ENCODE results near the gene CNKSR3. TPM values are rescaled to one million over a fixed set of nuclear protein-coding genes. Genes with fewer than 3 reads are reported as not detected.

Gene CNKSR3
- total RNA-seq, 4 donors from 2014 or later, result 4.5 to 7.8 (median 7.0) TPM

- intact Hi-C loops (cut with DNase I), result no loop called here
- Histone ChIP-seq H3K27ac (no peak overlapping the region), H3K27me3 (no peaks in the 10 kb centered on the region), H3K4me3 (replicated peaks in 1 of 3) (no peak overlapping the region), H3K9me3 (no peaks in the 10 kb centered on the region), H3K4me1 (no peaks in the 10 kb centered on the region), H3K36me3 (no peaks in the 10 kb centered on the region)
- TF ChIP-seq POLR2A (IDR thresholded peaks at IDR 0.05) (no peak), CTCF (IDR thresholded peaks at IDR 0.05) (no peak)
- no peak for DNase-seq
- 80% methylated on average over 7 of the region's 7 CpGs for WGBS, 2 donors
These were observed 25.8 kb upstream of the CNKSR3 start for GRCh38 chr6:154536255-154536654.

GRCh38 chr6:154535851-154536250 is 25.4 kb upstream of the CNKSR3 start:
- Histone ChIP-seq H3K9me3 (no peaks in the 10 kb centered on the region), H3K27ac (no peak overlapping the region), H3K27me3 (no peaks in the 10 kb centered on the region), H3K4me3 (replicated peaks in 1 of 3) (no peak overlapping the region), H3K4me1 (no peaks in the 10 kb centered on the region), H3K36me3 (no peaks in the 10 kb centered on the region)
- intact Hi-C loops (cut with DNase I), result no loop called here
- DNase-seq, result no peak
- 86 to 90% methylated on average over 2 of the region's 2 CpGs for WGBS, 2 donors
- TF ChIP-seq POLR2A (IDR thresholded peaks at IDR 0.05) (no peak), CTCF (IDR thresholded peaks at IDR 0.05) (no peak)

GRCh38 chr6:154535147-154535546 is 24.7 kb upstream of the CNKSR3 start:
- H3K27ac ChIP-seq, result no peak overlapping the region
- H3K27me3 ChIP-seq, result no peaks in the 10 kb centered on the region
- H3K4me1 ChIP-seq, result no peaks in the 10 kb centered on the region
- no peak overlapping the region for H3K4me3 ChIP-seq (replicated peaks in 1 of 3)
- TF ChIP-seq POLR2A (IDR thresholded peaks at IDR 0.05) (no peak), CTCF (IDR thresholded peaks at IDR 0.05) (no peak)
- H3K36me3 ChIP-seq, result no peaks in the 10 kb centered on the region
- no peak for DNase-seq
- intact Hi-C loops (cut with DNase I), result no loop called here
- no peaks in the 10 kb centered on the region for H3K9me3 ChIP-seq
- 92 to 96% methylated on average over 3 of the region's 3 CpGs for whole genome bisulfite sequencing, 2 donors

- TF ChIP-seq CTCF (IDR thresholded peaks at IDR 0.05) (no peak), POLR2A (IDR thresholded peaks at IDR 0.05) (no peak)
- Histone ChIP-seq H3K27ac (no peak overlapping the region), H3K36me3 (no peaks in the 10 kb centered on the region), H3K9me3 (no peaks in the 10 kb centered on the region), H3K4me3 (replicated peaks in 1 of 3) (no peak overlapping the region), H3K27me3 (no peaks in the 10 kb centered on the region), H3K4me1 (no peaks in the 10 kb centered on the region)
- intact Hi-C loops (cut with DNase I), result no loop called here
- 93 to 98% methylated on average over 2 of the region's 2 CpGs for WGBS, 2 donors
- DNase-seq, result no peak
These were observed 24.0 kb upstream of the CNKSR3 start for GRCh38 chr6:154534531-154534930.

- DNase-seq, result no peak
- WGBS, 2 donors, result 93% methylated on average over 4 of the region's 4 CpGs
- H3K9me3 ChIP-seq, result no peaks in the 10 kb centered on the region
- H3K4me1 ChIP-seq, result no peaks in the 10 kb centered on the region
- H3K4me3 ChIP-seq (replicated peaks in 1 of 3), result no peak overlapping the region
- no peaks in the 10 kb centered on the region for H3K27me3 ChIP-seq
- no peak overlapping the region for H3K27ac ChIP-seq
- intact Hi-C loops (cut with DNase I), result no loop called here
- TF ChIP-seq POLR2A (IDR thresholded peaks at IDR 0.05) (no peak), CTCF (IDR thresholded peaks at IDR 0.05) (no peak)
- H3K36me3 ChIP-seq, result no peaks in the 10 kb centered on the region
These were observed 21.9 kb upstream of the CNKSR3 start for GRCh38 chr6:154532426-154532825.

Measured in thyroid gland (tissue), 4 donors.